ENCODE results near the gene NET1.

NET1 gene

DNA sequence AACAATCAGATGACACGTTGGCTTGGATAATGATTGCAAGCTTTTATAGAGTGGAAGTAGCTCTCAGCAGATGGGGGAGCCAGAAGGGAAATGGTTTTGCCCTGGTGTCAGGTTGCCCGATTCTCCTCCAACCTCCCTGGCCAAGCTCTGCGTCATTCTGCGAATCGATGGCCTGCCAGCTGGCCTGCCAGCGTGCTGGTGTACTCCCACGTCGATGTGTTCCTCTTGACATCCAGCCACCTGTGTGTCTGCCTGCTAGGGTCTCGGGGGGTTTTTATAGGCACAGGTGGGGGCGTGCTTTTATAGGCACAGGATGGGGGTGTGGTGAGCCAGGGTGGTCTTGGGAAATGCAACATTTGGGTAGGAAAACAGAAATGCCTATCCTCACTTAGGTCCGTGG lies 4.6 kb downstream of the NET1 start:
- Histone ChIP-seq H3K27me3 (ENCODE audit: control insufficient read depth in 3 of 3, insufficient read depth in 3 of 3, low read depth in 1 of 3, low read length in 3 of 3) (no peaks in the 10 kb centered on the region), H3K79me1 (ENCODE audit: low read depth, low read length) (peaks cover 6% of the 10 kb centered on the region), H3K4ac (ENCODE audit: low read length) (no peak overlapping the region), H2BK12ac (ENCODE audit: low read length) (no peak overlapping the region), H2AFZ (ENCODE audit: low read length) (no peak overlapping the region), H3K4me1 (ENCODE audit: control insufficient read depth in 2 of 2, insufficient read depth in 1 of 2, low read depth in 1 of 2, low read length in 2 of 2) (peaks cover 1 to 5% of the 10 kb centered on the region in 2 donors), H3K23ac (ENCODE audit: low read depth, low read length, poor library complexity) (peak overlapping the region; percentile 73), H3K9ac (ENCODE audit: low read depth, low read length, poor library complexity) (peak overlapping the region; percentile 60), H3K14ac (ENCODE audit: low read length) (peak overlapping the region; percentile 71), H4K91ac (ENCODE audit: low read depth, low read length, poor library complexity) (no peak overlapping the region), H2BK15ac (ENCODE audit: low read length) (no peak overlapping the region), H3K4me3 (ENCODE audit: low read length in 2 of 2) (peak overlapping the region in 1 of 2 donors; percentile 4), H3K36me3 (replicated peaks in 1 of 2; ENCODE audit: control insufficient read depth in 2 of 2, insufficient read depth in 2 of 2, low read length in 2 of 2) (peaks cover 0 to 4% of the 10 kb centered on the region in 2 donors), H2BK5ac (ENCODE audit: low read length) (no peak overlapping the region), H2AK5ac (ENCODE audit: low read depth, low read length) (no peak overlapping the region), H3K18ac (ENCODE audit: low read length) (no peak overlapping the region), H3K4me2 (ENCODE audit: insufficient read depth, low read length, poor library complexity, severe bottlenecking) (peak overlapping the region; percentile 18), H4K8ac (ENCODE audit: low read depth, low read length) (no peak overlapping the region), H2BK120ac (ENCODE audit: low read depth, low read length) (no peak overlapping the region), H3K9me3 (replicated peaks in 1 of 2; ENCODE audit: control insufficient read depth in 2 of 2, insufficient read depth in 1 of 2, low read depth in 1 of 2, low read length in 2 of 2) (peaks cover 0 to 38% of the 10 kb centered on the region in 2 donors), H3K27ac (replicated peaks; ENCODE audit: low read length) (no peak overlapping the region)
- no peak for DNase-seq (ENCODE audit: low spot score)
- no CpG with 5 or more reads among the region's 11 CpGs for WGBS, 2 donors (ENCODE audit: extremely low coverage in 2 of 2, insufficient read length in 2 of 2, insufficient replicate concordance in 1 of 2)

DNA sequence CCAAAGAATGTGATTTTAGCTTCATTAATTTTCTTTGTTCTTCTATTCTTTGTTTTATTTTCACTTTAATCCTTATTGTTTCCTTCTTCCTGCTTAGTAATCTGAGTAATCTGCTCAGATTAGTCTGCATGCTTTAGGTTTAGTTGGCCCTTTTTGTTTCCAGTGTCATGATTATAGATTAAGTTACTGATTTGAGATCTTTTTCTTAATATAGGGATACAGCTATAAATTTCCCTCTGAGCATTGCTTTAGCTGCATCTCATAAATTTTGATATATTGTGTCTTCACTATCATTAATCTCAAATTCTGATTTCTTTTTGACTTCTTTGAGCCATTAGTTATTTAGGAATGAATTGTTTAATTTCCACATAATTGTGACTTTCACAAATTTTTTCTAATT lies 6.2 kb downstream of the NET1 start:
- Histone ChIP-seq H4K8ac (ENCODE audit: low read depth, low read length) (no peak overlapping the region), H3K27me3 (ENCODE audit: control insufficient read depth in 3 of 3, insufficient read depth in 3 of 3, low read depth in 1 of 3, low read length in 3 of 3) (no peaks in the 10 kb centered on the region), H3K18ac (ENCODE audit: low read length) (no peak overlapping the region), H3K23ac (ENCODE audit: low read depth, low read length, poor library complexity) (no peak overlapping the region), H4K91ac (ENCODE audit: low read depth, low read length, poor library complexity) (no peak overlapping the region), H3K4me1 (ENCODE audit: control insufficient read depth in 2 of 2, insufficient read depth in 1 of 2, low read depth in 1 of 2, low read length in 2 of 2) (peaks cover 0 to 5% of the 10 kb centered on the region in 2 donors), H3K9ac (ENCODE audit: low read depth, low read length, poor library complexity) (no peak overlapping the region), H3K14ac (ENCODE audit: low read length) (no peak overlapping the region), H2BK5ac (ENCODE audit: low read length) (no peak overlapping the region), H2BK120ac (ENCODE audit: low read depth, low read length) (no peak overlapping the region), H2AK5ac (ENCODE audit: low read depth, low read length) (no peak overlapping the region), H2BK15ac (ENCODE audit: low read length) (no peak overlapping the region), H3K4me3 (ENCODE audit: low read length in 2 of 2) (no peak overlapping the region), H3K4me2 (ENCODE audit: insufficient read depth, low read length, poor library complexity, severe bottlenecking) (no peak overlapping the region), H3K27ac (replicated peaks; ENCODE audit: low read length) (no peak overlapping the region), H2BK12ac (ENCODE audit: low read length) (no peak overlapping the region), H3K36me3 (replicated peaks in 1 of 2; ENCODE audit: control insufficient read depth in 2 of 2, insufficient read depth in 2 of 2, low read length in 2 of 2) (peaks cover 0 to 4% of the 10 kb centered on the region in 2 donors), H3K79me1 (ENCODE audit: low read depth, low read length) (peaks cover 3% of the 10 kb centered on the region), H2AFZ (ENCODE audit: low read length) (no peak overlapping the region), H3K9me3 (replicated peaks in 1 of 2; ENCODE audit: control insufficient read depth in 2 of 2, insufficient read depth in 1 of 2, low read depth in 1 of 2, low read length in 2 of 2) (peaks cover 0 to 38% of the 10 kb centered on the region in 2 donors), H3K4ac (ENCODE audit: low read length) (no peak overlapping the region)
- DNase-seq (ENCODE audit: low spot score): no peak

DNA sequence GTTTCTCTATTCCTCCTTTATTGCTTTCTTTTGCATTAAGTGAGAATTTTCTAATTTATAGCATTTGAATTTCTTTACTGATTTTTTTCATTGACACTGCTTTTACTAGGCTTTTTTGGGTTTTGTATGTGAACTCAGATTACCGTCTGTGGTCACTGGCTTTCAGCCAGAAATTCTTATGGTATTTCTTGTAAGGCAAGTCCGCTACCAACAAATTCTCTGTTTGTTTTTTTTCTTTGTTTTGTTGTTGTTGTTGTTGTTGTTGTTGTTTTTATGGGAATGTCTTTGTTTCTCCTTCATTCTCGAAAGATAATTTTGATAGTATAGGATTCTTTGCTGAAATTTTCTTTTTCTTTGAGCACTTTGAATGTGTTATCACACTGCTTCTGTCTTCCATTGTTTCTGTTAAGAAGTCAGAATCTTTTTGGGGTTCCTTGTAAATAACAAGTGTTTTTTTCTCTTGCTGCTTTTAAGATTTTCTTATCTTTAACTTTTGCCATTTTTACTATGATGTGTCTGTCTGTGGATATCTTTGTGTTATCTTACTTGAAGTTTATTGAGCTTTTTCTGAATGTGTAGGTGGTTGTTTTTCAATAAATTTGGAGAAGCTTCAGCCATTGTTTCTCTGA lies 7.2 kb downstream of the NET1 start:
- H3K27me3 ChIP-seq (ENCODE audit: control insufficient read depth in 3 of 3, insufficient read depth in 3 of 3, low read depth in 1 of 3, low read length in 3 of 3): no peaks in the 10 kb centered on the region
- no peak overlapping the region for H3K27ac ChIP-seq (replicated peaks; ENCODE audit: low read length)
- H3K14ac ChIP-seq (ENCODE audit: low read length): no peak overlapping the region
- WGBS, 2 donors (ENCODE audit: extremely low coverage in 2 of 2, insufficient read length in 2 of 2, insufficient replicate concordance in 1 of 2): no CpG with 5 or more reads among the region's 3 CpGs
- no peak overlapping the region for H3K18ac ChIP-seq (ENCODE audit: low read length)
- no peak overlapping the region for H4K91ac ChIP-seq (ENCODE audit: low read depth, low read length, poor library complexity)
- peaks cover 3% of the 10 kb centered on the region for H3K79me1 ChIP-seq (ENCODE audit: low read depth, low read length)
- no peak for DNase-seq (ENCODE audit: low spot score)
- no peak overlapping the region for H3K23ac ChIP-seq (ENCODE audit: low read depth, low read length, poor library complexity)
- peaks cover 0 to 38% of the 10 kb centered on the region in 2 donors for H3K9me3 ChIP-seq (replicated peaks in 1 of 2; ENCODE audit: control insufficient read depth in 2 of 2, insufficient read depth in 1 of 2, low read depth in 1 of 2, low read length in 2 of 2)
- no peak overlapping the region for H2BK120ac ChIP-seq (ENCODE audit: low read depth, low read length)
- peaks cover 0 to 5% of the 10 kb centered on the region in 2 donors for H3K4me1 ChIP-seq (ENCODE audit: control insufficient read depth in 2 of 2, insufficient read depth in 1 of 2, low read depth in 1 of 2, low read length in 2 of 2)
- H3K36me3 ChIP-seq (replicated peaks in 1 of 2; ENCODE audit: control insufficient read depth in 2 of 2, insufficient read depth in 2 of 2, low read length in 2 of 2): peaks cover 0 to 4% of the 10 kb centered on the region in 2 donors
- H2BK15ac ChIP-seq (ENCODE audit: low read length): no peak overlapping the region
- no peak overlapping the region for H2AFZ ChIP-seq (ENCODE audit: low read length)
- no peak overlapping the region for H3K4ac ChIP-seq (ENCODE audit: low read length)
- no peak overlapping the region for H3K4me3 ChIP-seq (ENCODE audit: low read length in 2 of 2)
- H2AK5ac ChIP-seq (ENCODE audit: low read depth, low read length): no peak overlapping the region
- no peak overlapping the region for H4K8ac ChIP-seq (ENCODE audit: low read depth, low read length)
- H2BK12ac ChIP-seq (ENCODE audit: low read length): no peak overlapping the region
- no peak overlapping the region for H2BK5ac ChIP-seq (ENCODE audit: low read length)
- no peak overlapping the region for H3K9ac ChIP-seq (ENCODE audit: low read depth, low read length, poor library complexity)
- no peak overlapping the region for H3K4me2 ChIP-seq (ENCODE audit: insufficient read depth, low read length, poor library complexity, severe bottlenecking)

DNA sequence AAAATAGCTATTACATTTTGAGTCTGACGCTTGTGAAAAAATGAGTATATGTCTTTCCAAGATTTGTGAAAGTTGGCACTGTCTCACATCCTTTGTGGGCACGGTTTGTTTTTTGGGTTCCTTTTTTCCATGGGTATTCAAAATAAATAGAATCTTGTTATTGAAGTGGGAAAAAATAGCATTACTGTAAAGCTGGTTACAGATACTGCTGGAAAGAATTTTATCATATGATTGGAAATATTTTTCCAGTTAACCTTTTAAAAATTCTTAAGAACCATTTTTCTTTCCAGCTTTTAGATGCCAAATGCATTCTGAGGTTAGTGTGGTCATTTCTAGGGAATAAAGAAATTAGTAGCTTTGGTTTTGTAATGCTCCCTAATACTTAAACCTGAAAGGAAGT lies 11.4 kb downstream of the NET1 start:
- H3K4me3 ChIP-seq (ENCODE audit: low read length in 2 of 2): no peak overlapping the region
- H3K4me1 ChIP-seq (ENCODE audit: control insufficient read depth in 2 of 2, insufficient read depth in 1 of 2, low read depth in 1 of 2, low read length in 2 of 2): peaks cover 0 to 12% of the 10 kb centered on the region in 2 donors
- peaks cover 2% of the 10 kb centered on the region for H3K79me1 ChIP-seq (ENCODE audit: low read depth, low read length)
- no peak overlapping the region for H2BK15ac ChIP-seq (ENCODE audit: low read length)
- H2AFZ ChIP-seq (ENCODE audit: low read length): no peak overlapping the region
- no peak overlapping the region for H2BK120ac ChIP-seq (ENCODE audit: low read depth, low read length)
- no peak overlapping the region for H3K14ac ChIP-seq (ENCODE audit: low read length)
- no peak overlapping the region for H3K4me2 ChIP-seq (ENCODE audit: insufficient read depth, low read length, poor library complexity, severe bottlenecking)
- H4K8ac ChIP-seq (ENCODE audit: low read depth, low read length): no peak overlapping the region
- H2BK5ac ChIP-seq (ENCODE audit: low read length): no peak overlapping the region
- H2AK5ac ChIP-seq (ENCODE audit: low read depth, low read length): no peak overlapping the region
- peaks cover 0 to 12% of the 10 kb centered on the region in 2 donors for H3K9me3 ChIP-seq (replicated peaks in 1 of 2; ENCODE audit: control insufficient read depth in 2 of 2, insufficient read depth in 1 of 2, low read depth in 1 of 2, low read length in 2 of 2)
- H3K27me3 ChIP-seq (ENCODE audit: control insufficient read depth in 3 of 3, insufficient read depth in 3 of 3, low read depth in 1 of 3, low read length in 3 of 3): no peaks in the 10 kb centered on the region
- no peak overlapping the region for H3K18ac ChIP-seq (ENCODE audit: low read length)
- H4K91ac ChIP-seq (ENCODE audit: low read depth, low read length, poor library complexity): no peak overlapping the region
- H3K27ac ChIP-seq (replicated peaks; ENCODE audit: low read length): no peak overlapping the region
- H3K4ac ChIP-seq (ENCODE audit: low read length): no peak overlapping the region
- no peak overlapping the region for H3K23ac ChIP-seq (ENCODE audit: low read depth, low read length, poor library complexity)
- peaks cover 0 to 21% of the 10 kb centered on the region in 2 donors for H3K36me3 ChIP-seq (replicated peaks in 1 of 2; ENCODE audit: control insufficient read depth in 2 of 2, insufficient read depth in 2 of 2, low read length in 2 of 2)
- H3K9ac ChIP-seq (ENCODE audit: low read depth, low read length, poor library complexity): no peak overlapping the region
- no peak overlapping the region for H2BK12ac ChIP-seq (ENCODE audit: low read length)
- WGBS, 2 donors (ENCODE audit: extremely low coverage in 2 of 2, insufficient read length in 2 of 2, insufficient replicate concordance in 1 of 2): no CpG with 5 or more reads among the region's 2 CpGs
- no peak for DNase-seq (ENCODE audit: low spot score)

All from neuronal stem cell (in vitro differentiated cells).